NCI-H345 treated with DMSO at 0.1 percent for 48 hours (cell line): ENCODE results near the gene KCNH1.

ENCODE experiments used
- DNase-seq: peaks from one replicate; lab custom pipeline; 2025; ENCODE audit not compliant: unreplicated experiment; lab: John Stamatoyannopoulos, UW

Gene KCNH1

DNA sequence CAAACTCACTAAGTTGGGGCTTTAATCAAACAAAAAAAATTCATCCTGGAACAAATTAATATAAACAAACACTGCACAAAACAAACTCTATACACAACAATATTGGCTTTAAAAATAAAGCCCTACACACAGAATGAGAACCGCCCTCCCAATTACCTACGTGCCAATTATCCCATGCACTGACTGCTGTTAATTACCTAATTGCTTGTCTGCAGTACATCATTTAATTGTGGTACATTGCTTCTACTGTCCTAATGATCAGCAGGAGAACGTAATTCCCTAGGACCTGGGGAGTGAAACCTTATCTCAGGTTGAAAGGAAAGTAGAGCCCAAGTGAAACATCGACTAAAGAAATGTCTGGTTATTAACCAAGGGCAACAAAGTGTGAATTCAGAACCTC, 364.5 kb downstream of the KCNH1 start:
- DNase-seq: no peak

- no peak for DNase-seq
Measured at GRCh38 chr1:210764536-210764935, 369.4 kb downstream of the KCNH1 start.

GRCh38 chr1:210758761-210759160, 375.2 kb downstream of the KCNH1 start:
- no peak for DNase-seq

GRCh38 chr1:210758261-210758660, 375.7 kb downstream of the KCNH1 start:
- no peak for DNase-seq

GRCh38 chr1:210757677-210758076, 376.3 kb downstream of the KCNH1 start:
- DNase-seq: no peak

DNA sequence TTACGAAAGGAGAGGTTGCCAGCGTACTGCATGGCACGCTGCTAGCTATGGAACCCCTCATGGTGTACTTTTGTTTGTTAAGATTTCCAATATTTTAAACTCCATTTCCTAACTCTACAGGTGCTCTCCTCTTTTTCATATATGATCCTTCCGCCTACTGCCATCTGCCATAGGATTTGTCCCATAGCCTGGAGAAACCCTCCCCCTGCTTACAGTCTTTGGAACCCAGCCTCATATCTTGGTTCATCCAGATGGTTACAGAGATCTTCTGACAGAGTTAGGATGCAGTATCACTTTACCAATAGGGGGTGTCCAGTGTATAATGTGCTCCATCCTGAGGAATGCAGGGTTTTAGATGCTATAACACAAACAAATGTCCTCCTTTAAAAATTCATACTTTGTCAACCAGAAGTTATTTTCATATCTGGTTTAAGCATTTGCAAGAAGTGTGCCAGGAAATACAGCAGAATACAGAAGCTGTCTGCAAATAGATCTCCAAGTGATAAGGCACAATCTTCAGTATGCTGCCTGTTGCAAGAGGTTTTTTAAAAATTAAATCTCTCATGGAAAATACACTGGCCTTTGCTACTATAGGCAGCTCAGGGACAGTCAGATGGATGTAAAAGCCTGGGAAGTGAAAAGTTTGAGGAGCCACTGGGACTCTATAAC, 377.8 kb downstream of the KCNH1 start:
- DNase-seq: no peak

DNA sequence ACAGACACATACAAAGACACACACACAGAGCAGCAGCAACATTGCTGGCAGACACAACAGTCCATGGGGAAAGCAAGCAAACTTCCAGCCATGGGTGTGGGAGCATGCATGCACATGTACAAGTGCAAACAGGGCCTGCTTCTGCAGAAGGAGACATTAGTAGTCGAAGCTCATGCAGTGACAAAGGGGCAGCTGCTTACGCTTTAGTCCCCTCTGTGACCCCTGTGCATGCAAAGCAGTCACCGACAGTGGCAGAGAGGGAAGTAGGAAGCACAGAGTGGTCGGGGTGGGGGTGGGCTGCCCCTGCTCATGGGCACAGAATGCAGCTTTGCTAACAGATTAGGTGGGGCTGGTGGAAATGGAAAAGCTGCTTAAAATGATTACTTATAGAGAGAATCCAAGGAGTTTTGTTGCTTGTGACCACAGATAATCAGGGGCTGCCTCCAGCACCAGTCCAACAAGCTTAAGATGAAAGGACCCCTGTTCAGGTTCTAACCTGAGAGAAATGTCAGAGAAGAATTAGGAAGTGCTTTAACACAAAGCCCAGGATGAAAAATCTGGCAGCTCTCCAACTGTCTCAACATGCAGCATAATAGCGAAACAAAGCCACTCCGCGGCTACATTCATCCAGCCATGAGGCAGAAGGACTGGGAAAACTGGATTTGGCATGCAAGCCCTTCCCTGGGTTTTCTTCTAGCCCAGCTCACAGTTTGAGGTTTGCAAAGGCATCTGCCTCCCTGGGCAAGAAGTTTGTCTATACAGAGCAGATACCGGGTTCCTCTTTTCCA, 378.9 kb downstream of the KCNH1 start:
- DNase-seq: peak; percentile 99

DNA sequence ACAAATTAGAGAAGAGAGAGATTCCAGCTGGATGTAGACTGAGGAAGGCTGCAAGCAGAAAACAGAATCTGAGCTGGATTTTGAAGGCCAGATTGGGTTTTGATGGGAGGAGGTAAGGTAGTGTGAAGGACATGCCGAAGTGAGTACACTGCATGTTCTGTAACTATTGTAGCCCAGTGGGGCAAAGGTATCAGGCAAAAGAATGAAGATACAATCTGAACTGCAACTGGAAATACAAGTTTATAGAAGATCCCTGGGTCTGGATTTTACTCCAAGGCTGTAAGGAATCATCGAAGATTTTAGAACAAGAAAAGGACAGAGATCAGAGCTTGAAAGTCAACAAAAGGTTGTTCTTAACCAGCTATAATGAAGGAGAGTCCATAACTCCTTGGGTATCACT, 382.0 kb downstream of the KCNH1 start:
- no peak for DNase-seq

- no peak for DNase-seq
Measured at GRCh38 chr1:210750468-210750867, 383.5 kb downstream of the KCNH1 start.

DNA sequence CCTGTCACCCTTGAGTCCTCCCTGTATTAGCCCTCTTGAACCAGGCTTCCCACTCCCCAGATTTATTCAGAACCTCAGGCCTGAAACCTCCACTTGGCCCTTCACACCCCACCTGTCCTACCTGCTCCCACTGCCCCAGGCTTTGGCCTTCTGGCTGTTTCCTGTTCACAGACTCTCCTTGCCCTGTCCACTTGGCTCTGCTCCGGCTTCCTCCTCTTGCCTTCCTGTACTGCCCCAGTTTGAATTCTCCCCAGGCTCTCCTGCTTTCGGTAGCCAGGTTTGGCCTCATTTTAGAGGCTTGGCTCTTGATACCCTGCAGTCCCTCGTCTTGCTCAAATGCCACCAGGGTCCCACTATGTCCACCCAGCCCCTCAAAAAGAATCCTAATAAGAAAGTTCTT, 385.2 kb downstream of the KCNH1 start:
- no peak for DNase-seq

DNA sequence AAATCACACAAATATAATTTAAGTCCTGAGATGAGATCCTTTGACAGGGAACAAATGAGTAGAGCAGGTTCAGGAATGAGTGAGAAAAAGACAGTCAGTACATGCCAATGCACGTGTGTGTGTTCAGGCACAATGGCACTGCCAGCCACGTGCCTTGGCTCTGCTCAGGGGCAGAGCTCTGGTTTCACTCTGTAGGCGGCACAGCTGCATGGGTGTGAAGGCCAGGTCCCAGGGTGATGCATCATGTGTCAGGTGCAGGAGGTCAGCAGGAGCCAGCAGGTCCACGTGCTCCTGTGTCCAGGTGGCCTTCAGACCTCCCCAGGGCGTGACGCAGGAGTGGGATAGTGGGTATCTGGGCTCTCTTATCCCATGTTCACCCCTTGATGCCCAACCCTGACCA, 386.1 kb downstream of the KCNH1 start:
- DNase-seq: no peak

DNA sequence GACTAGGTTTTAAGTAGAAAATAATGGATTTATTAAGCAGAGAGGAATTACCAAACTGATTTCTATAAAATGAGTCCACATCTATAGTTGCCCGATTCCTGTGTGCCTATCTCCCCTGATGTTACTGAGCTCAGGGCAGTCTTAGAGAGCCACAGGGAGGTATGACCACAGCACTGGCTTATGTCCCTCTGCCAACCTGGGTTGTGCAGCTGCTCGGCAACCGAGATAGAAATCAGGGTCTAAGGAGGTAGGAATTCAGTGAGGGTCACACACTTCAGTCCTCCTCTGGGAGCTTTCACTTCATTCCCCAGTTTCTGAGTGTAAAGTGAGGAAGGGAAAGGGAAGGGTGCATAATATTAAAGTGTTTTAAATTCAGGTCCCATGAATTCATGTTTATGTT, 386.8 kb downstream of the KCNH1 start:
- DNase-seq: no peak

DNA sequence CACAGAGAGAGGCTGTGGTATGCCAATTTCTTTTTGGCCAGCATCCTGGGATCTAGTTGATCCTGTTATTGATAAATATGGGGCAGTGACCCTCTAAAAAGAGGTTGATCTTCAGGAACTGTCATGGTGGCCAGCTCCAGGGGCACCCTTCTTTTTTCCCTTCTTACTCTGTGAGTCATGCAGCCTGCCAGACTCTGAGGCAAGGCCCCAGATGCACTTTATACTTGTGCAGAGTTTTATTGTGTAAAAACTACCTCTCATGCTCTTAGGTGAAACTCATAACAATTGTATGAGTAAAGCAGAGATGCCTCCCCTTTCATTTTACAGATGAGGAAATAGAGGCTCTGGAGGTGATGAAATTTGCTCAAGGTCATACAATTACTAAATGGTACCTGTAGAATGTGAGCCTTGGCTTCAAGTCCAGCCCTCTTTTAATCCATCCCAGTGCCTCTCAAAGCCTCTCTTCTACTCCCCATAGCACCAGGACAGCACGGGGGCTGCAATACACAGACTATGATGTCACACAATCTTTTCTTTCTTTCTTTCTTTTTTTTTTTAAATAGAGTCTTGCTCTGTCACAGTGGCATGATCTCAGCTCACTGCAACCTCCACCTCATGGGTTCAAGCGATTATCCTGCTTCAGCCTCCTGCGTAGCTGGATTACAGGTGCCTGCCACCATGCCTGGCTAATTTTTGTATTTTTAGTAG, 387.8 kb downstream of the KCNH1 start:
- DNase-seq: no peak

DNA sequence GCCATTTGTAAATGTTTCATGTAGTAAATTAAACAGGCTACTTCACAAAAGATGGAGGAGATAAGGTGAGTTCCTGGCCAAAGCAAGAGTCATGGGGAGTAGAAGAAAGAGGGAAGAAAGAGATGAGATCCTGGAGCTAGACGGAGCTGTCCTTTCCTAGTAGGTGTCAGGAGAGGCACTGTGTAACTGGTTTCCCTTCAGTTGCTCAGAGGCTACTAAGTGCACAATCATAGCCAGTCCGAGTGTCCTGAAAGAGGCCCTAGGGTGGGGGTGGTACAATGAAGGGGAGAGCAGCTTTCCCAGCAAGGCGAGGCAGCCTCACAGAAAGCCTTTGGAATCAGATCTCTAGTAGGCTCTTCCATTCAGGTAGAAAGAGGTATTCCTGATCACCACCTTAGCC, 390.9 kb downstream of the KCNH1 start:
- DNase-seq: no peak

DNA sequence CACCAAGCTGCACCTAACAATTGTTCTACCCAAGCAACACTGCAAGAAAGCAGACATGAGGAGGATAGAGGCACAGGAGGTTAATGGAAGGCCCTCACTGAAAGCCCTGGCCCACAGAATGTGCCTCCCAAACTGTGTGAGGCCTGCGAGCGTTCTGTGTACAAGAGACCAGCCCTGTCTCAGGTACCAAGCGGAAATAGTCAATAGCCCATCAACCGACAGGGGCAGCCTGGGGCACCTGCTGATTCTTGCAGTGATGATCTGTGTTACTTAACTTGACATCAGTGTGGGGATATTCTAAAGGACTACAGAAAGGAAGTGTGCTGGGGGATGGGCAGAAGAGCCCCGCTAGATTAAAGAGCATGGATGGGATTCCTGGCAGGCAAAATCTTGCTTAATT, 392.4 kb downstream of the KCNH1 start:
- no peak for DNase-seq

DNA sequence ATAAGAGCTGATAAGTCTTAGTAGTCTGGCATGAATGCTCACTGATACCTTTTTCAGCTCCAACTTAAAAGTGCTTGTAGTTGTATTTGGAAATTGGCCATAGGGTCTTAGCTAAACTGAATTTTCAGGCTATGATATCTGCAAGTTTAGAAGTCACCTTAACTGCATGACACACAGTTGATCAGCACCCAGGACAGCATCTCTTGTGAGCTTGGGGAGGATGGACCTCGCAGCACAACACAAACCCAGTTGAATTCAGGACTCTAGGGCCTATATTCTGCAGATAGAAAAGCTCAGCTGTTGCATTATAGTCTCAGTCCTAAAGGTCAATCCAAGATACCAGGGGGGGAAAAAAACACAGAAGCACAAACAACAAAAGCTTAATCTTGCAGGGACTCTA, 394.3 kb downstream of the KCNH1 start:
- no peak for DNase-seq

- DNase-seq: no peak
Measured at GRCh38 chr1:210738256-210738655, 395.7 kb downstream of the KCNH1 start.

DNA sequence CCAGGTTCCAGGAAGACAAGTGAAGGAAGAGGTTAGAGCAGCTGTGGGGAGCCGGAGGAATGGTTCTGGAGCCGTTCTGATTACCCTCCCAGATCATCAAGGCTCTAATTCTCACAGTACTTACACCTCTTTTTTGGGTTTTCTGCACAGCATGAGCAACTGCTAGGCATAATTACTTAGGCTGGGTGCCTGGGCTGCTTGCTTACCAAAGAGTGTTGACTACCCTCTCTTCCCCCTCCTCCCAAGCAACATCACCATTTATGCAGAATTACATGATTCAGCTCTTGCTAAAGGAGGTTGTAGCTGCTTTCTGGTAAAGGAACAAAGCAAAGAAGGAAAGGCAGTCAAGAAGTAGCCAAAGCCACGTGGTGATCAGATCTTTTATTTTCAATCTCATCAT, 397.2 kb downstream of the KCNH1 start:
- no peak for DNase-seq

DNA sequence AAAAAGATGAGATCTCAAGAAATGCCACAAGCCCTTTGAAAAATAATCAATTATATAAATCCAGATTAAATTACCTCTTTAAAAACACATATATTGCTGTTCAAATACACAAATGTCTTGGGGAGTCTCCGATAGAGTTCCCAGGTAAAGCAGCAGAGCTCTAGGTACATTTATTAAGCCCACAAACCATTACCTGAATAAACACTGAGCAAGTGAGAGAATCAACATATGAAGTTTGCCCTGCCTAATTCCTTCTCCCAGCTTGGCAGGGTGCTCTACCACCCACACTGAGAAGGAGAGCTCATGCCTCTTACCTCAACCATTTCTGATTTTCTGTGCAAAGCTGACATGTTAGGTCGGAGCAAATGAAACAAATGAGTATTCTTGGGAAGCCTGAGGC, 402.4 kb downstream of the KCNH1 start:
- DNase-seq: no peak

DNA sequence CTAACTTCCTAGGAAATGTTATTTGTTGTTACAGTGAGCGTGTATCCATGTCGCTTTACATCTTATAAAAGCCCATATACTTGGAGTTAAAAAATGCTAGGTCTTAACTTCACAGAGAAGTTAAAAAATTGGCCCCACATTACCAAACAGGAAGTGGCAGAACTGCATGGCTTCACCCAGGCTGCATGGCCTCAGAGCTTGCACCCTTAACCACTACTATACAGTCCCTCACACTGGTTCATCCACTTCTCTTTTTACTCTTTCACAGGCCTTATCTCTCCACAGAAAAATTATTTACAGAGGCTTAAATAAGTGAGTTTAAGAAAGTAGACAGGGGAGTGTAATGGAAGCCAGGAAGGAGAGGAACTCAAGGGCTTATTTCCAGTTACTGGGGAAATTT, 402.8 kb downstream of the KCNH1 start:
- no peak for DNase-seq

GRCh38 chr1:210730023-210730422, 403.9 kb downstream of the KCNH1 start:
- no peak for DNase-seq
